B cell (primary cell): Measurements from ENCODE around the gene SATB2. TPM values are rescaled to one million over a fixed set of nuclear protein-coding genes. Genes with fewer than 3 reads are reported as not detected.

ENCODE experiments used
- ATAC-seq: fragments of 200-7000 bp; cut with Tn5 transposase; one replicate; pipeline ENCODE4 v1.10.0; 2021; ENCODE audit warnings: low read depth, mild to moderate bottlenecking, moderate number of reproducible peaks, moderate library complexity
- CTCF ChIA-PET: fragments of 350-600 bp; sonication (Branson Sonifier 250); formaldehyde crosslinking; loops from one replicate; lab custom pipeline; 2021; ENCODE audit warnings: antibody characterized with exemption, inconsistent platforms; lab: Charles Lee
- POLR2A ChIA-PET: fragments of 350-600 bp; sonication (Branson Sonifier 250); formaldehyde crosslinking; loops from one replicate; lab custom pipeline; 2021; ENCODE audit warnings: antibody characterized with exemption; lab: Charles Lee
- DNase-seq: peaks from one replicate; pipeline ENCODE4 v3.0.0; 2013
- H2AFZ ChIP-seq: 2 replicates; pipeline ENCODE4 v1.6.1; 2012; ENCODE audit warnings: mild to moderate bottlenecking, low read depth, low read length; ENCODE audit not compliant: insufficient read depth, poor library complexity, severe bottlenecking
- H3K27ac ChIP-seq, 2 donors: 1 replicate in 1 of 2; 2 replicates in 1 of 2; pipeline ENCODE4 v1.5.1; 2012 to 2013; ENCODE audit warnings: low read length in 2 of 2, mild to moderate bottlenecking in 2 of 2, moderate library complexity in 1 of 2
- H3K27me3 ChIP-seq, 4 experiments: fragments of 200-600 bp in 1 of 4; sonication (generic) in 1 of 4; replicated peaks in 1 of 4; 1 replicate in 2 of 4; 2 replicates in 2 of 4; pipeline versions ENCODE4 v1.6.1 to v1.7.0; 2013 to 2016; ENCODE audit warnings: low read length in 3 of 4, mild to moderate bottlenecking in 2 of 4, mixed read lengths in 1 of 4, moderate library complexity in 1 of 4; ENCODE audit not compliant: insufficient read depth in 4 of 4, control insufficient read depth in 3 of 4; ENCODE audit errors: control extremely low read depth in 1 of 4
- H3K36me3 ChIP-seq, 2 experiments: replicated peaks in 1 of 2; 1 replicate in 1 of 2; 2 replicates in 1 of 2; pipeline versions ENCODE4 v1.6.1 to v1.7.1; 2013; ENCODE audit warnings: low read length in 1 of 2; ENCODE audit not compliant: insufficient read depth in 2 of 2, control insufficient read depth in 1 of 2; ENCODE audit errors: control extremely low read depth in 1 of 2, extremely low read depth in 1 of 2
- H3K4me1 ChIP-seq, 2 donors: fragments of 200-600 bp in 1 of 2; sonication (generic) in 1 of 2; 1 replicate in 1 of 2; 2 replicates in 1 of 2; pipeline versions ENCODE4 v1.5.1 to v1.6.1; 2013 to 2017; ENCODE audit warnings: low read length in 2 of 2; ENCODE audit not compliant: control insufficient read depth in 2 of 2, insufficient read depth in 2 of 2
- H3K4me2 ChIP-seq: replicated peaks from 2 replicates; pipeline ENCODE3; 2012; ENCODE audit warnings: mild to moderate bottlenecking, low read depth, low read length; ENCODE audit not compliant: poor library complexity, severe bottlenecking
- H3K4me3 ChIP-seq, 5 experiments: fragments of 200-600 bp in 1 of 5; sonication (generic) in 1 of 5; 1 replicate in 3 of 5; 2 replicates in 2 of 5; pipeline versions ENCODE4 v1.5.1 to v1.7.0; 2011 to 2016; ENCODE audit warnings: low read length in 4 of 5, mild to moderate bottlenecking in 4 of 5, low read depth in 2 of 5, control low read depth in 1 of 5, moderate library complexity in 1 of 5; ENCODE audit not compliant: insufficient read depth in 1 of 5; ENCODE audit errors: control extremely low read depth in 1 of 5, extremely low read depth in 1 of 5
- H3K79me2 ChIP-seq: fragments of 200-600 bp; sonication (generic); one replicate; pipeline ENCODE4 v1.6.0; 2016; ENCODE audit warnings: low read length; ENCODE audit not compliant: control insufficient read depth, insufficient read depth
- H3K9ac ChIP-seq: fragments of 200-600 bp; sonication (generic); 2 replicates; pipeline ENCODE4 v1.6.1; 2017; ENCODE audit warnings: mild to moderate bottlenecking, low read length, moderate library complexity
- H3K9me3 ChIP-seq, 3 donors: one replicate each; pipeline versions ENCODE4 v1.6.1 to v1.7.1; 2013; ENCODE audit warnings: low read length in 2 of 3; ENCODE audit not compliant: control insufficient read depth in 2 of 3, insufficient read depth in 1 of 3; ENCODE audit errors: control extremely low read depth in 1 of 3
- H4K20me1 ChIP-seq: 2 replicates; pipeline ENCODE4 v1.6.0; 2012; ENCODE audit warnings: mild to moderate bottlenecking, low read length; ENCODE audit not compliant: insufficient read depth, control insufficient read depth, poor library complexity, severe bottlenecking
- H3K27ac Mint-ChIP-seq: one replicate; pipeline ENCODE4 v1.8.0; 2021; ENCODE audit warnings: mixed read lengths
- H3K27me3 Mint-ChIP-seq: one replicate; pipeline ENCODE4 v1.8.0; 2021; ENCODE audit warnings: mixed read lengths
- H3K4me1 Mint-ChIP-seq: one replicate; pipeline ENCODE4 v1.8.0; 2021; ENCODE audit warnings: mixed read lengths
- H3K4me3 Mint-ChIP-seq: one replicate; pipeline ENCODE4 v1.8.0; 2021; ENCODE audit warnings: mixed read lengths
- H3K9me3 Mint-ChIP-seq: one replicate; pipeline ENCODE4 v1.8.0; 2022; ENCODE audit warnings: mixed read lengths; ENCODE audit not compliant: insufficient read depth
- EZH2 ChIP-seq: IDR thresholded peaks from 2 replicates; pipeline ENCODE4 v1.6.1; 2012; ENCODE audit warnings: borderline replicate concordance, low read depth, mild to moderate bottlenecking, moderate library complexity, low read length; ENCODE audit not compliant: insufficient read depth, poor library complexity, severe bottlenecking
- WGBS: methylation state at CpG from one replicate; pipeline ENCODE4 v1.1.5; 2013; ENCODE audit warnings: missing lambda C conversion rate; ENCODE audit not compliant: insufficient coverage; 5-methylcytosine and 5-hydroxymethylcytosine counted together
- intact Hi-C: fragments of 100-400 bp; cut with micrococcal nuclease; formaldehyde crosslinking; loops from one replicate; pipeline ENCODE4 v1.10.0; 2022
- polyA plus RNA-seq: library from polyadenylated mRNA; depleted of rRNA; stranded (reverse); fragments of >200 nt; gene quantifications from 2 replicates; pipeline ENCODE4 v1.2.3, GENCODE V29; 2012
- total RNA-seq, 2 donors: library from RNA; stranded (reverse); fragments of 120-200 nt in 1 of 2; gene quantifications; 1 replicate in 1 of 2; 2 replicates in 1 of 2; pipeline versions ENCODE4 v1.2.3 to v1.2.4, GENCODE V29; 2013 to 2022
- TF ChIP-seq, protein P1 (sequence below): fragments of 200-600 bp; IDR thresholded peaks from one replicate; pipeline ENCODE4 v1.8.0; 2022; ENCODE audit warnings: antibody characterized with exemption, mild to moderate bottlenecking

The SATB2 gene
- total and polyA plus RNA-seq, 2 donors (not counting 1 experiment from before 2014, with no cell fraction given) = 0.13 to 0.49 TPM

DNA sequence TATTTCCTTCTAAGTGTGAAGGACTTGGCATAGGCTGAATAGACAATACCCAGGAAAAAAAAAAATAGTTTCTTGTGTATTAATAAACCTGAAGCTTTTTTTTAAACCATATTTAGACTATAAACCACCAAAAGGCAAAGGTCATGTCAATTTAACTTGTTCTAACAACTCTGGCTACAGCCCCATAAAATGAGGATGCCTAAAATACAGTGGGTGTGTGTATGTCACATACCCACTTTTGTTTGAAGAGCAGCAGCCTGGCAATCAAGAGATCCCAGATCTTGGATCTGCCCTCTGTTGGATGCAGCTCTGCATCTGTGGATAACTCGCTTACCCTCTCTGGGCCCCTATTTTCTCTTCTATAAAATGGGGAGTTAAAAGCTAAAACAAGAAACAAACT is 65.4 kb downstream of the SATB2 start:
- H3K27me3 Mint-ChIP-seq = no peaks in the 10 kb centered on the region
- H3K4me1 ChIP-seq = no peaks in the 10 kb centered on the region
- no peak overlapping the region for H3K27ac Mint-ChIP-seq
- no peak for TF ChIP-seq EZH2
- TF ChIP-seq, protein P1, sequence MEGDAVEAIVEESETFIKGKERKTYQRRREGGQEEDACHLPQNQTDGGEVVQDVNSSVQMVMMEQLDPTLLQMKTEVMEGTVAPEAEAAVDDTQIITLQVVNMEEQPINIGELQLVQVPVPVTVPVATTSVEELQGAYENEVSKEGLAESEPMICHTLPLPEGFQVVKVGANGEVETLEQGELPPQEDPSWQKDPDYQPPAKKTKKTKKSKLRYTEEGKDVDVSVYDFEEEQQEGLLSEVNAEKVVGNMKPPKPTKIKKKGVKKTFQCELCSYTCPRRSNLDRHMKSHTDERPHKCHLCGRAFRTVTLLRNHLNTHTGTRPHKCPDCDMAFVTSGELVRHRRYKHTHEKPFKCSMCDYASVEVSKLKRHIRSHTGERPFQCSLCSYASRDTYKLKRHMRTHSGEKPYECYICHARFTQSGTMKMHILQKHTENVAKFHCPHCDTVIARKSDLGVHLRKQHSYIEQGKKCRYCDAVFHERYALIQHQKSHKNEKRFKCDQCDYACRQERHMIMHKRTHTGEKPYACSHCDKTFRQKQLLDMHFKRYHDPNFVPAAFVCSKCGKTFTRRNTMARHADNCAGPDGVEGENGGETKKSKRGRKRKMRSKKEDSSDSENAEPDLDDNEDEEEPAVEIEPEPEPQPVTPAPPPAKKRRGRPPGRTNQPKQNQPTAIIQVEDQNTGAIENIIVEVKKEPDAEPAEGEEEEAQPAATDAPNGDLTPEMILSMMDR = no peak
- no peaks in the 10 kb centered on the region for H4K20me1 ChIP-seq
- no peak overlapping the region for H3K9ac ChIP-seq
- intact Hi-C loops = no loop called here
- DNase-seq (no peak), ATAC-seq (no peak)
- ChIA-PET POLR2A (no interaction called here), CTCF (no interaction called here)
- no peaks in the 10 kb centered on the region for H3K9me3 Mint-ChIP-seq
- no peak overlapping the region for H3K27ac ChIP-seq
- H3K4me3 Mint-ChIP-seq = no peak overlapping the region
- H3K27me3 ChIP-seq = no peaks in the 10 kb centered on the region
- H3K9me3 ChIP-seq = no peaks in the 10 kb centered on the region
- H3K79me2 ChIP-seq = no peaks in the 10 kb centered on the region
- no peak overlapping the region for H3K4me3 ChIP-seq
- WGBS = no CpG with 5 or more reads among the region's 1 CpG
- H3K4me2 ChIP-seq = no peak overlapping the region
- no peak overlapping the region for H2AFZ ChIP-seq
- no peaks in the 10 kb centered on the region for H3K36me3 ChIP-seq
- H3K4me1 Mint-ChIP-seq = no peaks in the 10 kb centered on the region

DNA sequence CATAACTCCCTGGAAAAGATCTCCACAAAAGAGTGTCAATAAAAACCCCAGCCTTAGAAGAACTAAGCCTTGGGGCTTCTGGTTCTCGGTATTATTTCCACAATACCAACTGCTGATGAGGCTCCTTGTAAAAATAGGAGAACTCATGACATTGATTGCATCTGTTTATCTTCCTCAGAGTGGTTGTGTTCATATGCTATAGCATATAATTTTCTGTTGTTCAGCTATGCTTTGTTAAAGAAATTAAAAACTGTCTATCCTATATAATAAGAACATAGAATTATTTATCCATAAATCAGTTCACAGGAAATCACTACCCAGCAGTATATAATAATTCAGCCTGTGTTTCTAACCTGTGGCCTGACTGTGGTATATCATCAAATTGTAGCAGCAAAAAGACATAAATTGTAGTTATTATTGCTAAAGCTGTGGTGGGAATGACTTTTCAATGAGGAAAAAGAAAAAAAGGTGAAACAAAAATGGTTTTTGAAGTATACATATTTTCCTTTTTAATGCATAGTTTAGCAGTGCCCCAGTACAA is 68.9 kb downstream of the SATB2 start:
- no CpG with 5 or more reads among the region's 1 CpG for WGBS
- H3K4me1 Mint-ChIP-seq = no peaks in the 10 kb centered on the region
- Histone ChIP-seq H3K27ac (no peak overlapping the region), H3K4me3 (no peak overlapping the region), H3K4me2 (no peak overlapping the region), H3K4me1 (no peaks in the 10 kb centered on the region), H2AFZ (no peak overlapping the region), H3K27me3 (no peaks in the 10 kb centered on the region), H3K79me2 (no peaks in the 10 kb centered on the region), H4K20me1 (no peaks in the 10 kb centered on the region), H3K9ac (no peak overlapping the region), H3K36me3 (no peaks in the 10 kb centered on the region), H3K9me3 (no peaks in the 10 kb centered on the region)
- H3K9me3 Mint-ChIP-seq = no peaks in the 10 kb centered on the region
- CTCF ChIA-PET = no interaction called here
- H3K4me3 Mint-ChIP-seq = no peak overlapping the region
- H3K27ac Mint-ChIP-seq = no peak overlapping the region
- intact Hi-C loops = no loop called here
- DNase-seq (no peak), ATAC-seq (no peak)
- POLR2A ChIA-PET = no interaction called here
- H3K27me3 Mint-ChIP-seq = peaks cover 7% of the 10 kb centered on the region
- TF ChIP-seq, protein P1 = no peak
- no peak for TF ChIP-seq EZH2
